GM19351 (cell line): ENCODE measurements around the gene CEP85.
A peak's percentile ranks its signal among the peaks of the same experiment; 100 is the strongest.

Source experiments
- ATAC-seq: cut with Tn5 transposase; IDR thresholded peaks from one replicate; pipeline ENCODE4 v1.9.1; 2021; ENCODE audit warnings: mild to moderate bottlenecking, moderate library complexity; ENCODE audit not compliant: unreplicated experiment

Gene CEP85, protein sequence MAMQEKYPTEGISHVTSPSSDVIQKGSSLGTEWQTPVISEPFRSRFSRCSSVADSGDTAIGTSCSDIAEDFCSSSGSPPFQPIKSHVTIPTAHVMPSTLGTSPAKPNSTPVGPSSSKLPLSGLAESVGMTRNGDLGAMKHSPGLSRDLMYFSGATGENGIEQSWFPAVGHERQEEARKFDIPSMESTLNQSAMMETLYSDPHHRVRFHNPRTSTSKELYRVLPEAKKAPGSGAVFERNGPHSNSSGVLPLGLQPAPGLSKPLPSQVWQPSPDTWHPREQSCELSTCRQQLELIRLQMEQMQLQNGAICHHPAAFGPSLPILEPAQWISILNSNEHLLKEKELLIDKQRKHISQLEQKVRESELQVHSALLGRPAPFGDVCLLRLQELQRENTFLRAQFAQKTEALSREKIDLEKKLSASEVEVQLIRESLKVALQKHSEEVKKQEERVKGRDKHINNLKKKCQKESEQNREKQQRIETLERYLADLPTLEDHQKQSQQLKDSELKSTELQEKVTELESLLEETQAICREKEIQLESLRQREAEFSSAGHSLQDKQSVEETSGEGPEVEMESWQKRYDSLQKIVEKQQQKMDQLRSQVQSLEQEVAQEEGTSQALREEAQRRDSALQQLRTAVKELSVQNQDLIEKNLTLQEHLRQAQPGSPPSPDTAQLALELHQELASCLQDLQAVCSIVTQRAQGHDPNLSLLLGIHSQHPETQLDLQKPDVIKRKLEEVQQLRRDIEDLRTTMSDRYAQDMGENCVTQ

DNA sequence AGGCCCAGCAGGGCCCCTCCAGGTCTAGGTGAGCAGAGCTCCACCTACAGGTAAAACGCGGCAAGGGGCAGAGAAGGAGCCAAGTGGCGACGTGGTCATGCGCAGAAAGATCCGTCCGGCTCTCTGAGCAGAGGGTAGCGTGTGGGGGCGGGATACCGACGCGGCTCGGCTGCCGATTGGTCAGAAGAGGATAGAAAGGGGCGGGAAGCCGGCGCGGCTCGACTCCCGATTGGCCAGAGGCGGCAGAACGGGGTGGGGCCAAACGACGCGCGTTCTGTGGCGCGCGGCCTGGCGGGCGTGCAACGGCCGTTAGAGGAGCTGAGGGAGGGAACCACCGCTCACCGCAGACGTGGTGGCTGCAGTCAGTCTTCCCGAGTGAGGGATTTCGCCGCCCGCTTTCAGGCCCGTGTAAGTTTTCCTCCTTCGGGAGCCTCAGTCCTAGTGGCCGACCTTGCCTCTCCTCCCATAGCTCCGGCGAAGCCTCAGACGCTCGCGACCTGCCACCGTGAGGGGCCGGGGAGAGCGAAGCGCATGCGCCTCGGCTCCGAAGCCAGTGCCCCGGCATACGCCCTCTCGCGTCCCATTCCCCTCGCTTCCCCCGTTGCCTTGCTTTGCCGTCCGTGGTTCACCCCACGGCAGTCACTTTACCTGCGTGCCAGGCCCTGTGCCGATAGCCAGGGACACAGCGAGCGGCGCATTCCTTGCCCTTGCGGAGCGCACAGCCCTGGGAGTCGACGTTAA is at the start of gene CEP85:
CEP85 (plus strand) TSS at position 298 of the 741 bp plus-strand sequence. CDS start 5,584 bp downstream, outside the sequence.
- ATAC-seq = peak; percentile 85

- ATAC-seq = no peak
Measured at GRCh38 chr1:26184883-26185282, 49.1 kb upstream of the CEP85 start.

GRCh38 chr1:26187882-26188281 is 46.1 kb upstream of the CEP85 start:
- no peak for ATAC-seq

DNA sequence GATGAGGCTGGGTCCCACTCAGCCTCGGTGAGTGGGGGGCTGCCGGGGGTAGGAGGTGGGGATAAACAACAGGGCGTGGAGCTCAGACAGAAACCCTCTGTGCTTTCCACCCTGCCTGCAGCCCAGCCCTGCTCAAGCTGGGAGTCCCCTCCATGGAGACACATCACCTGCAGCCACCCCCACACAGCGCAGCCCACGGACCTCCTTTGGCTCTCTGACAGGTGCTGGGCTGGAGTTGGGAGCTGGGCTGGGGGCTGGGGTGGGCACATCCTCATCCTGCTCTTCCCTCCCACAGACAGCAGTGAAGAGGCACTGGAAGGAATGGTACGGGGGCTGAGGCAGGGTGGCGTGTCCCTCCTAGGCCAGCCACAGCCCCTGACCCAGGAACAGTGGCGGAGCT is 45.5 kb upstream of the CEP85 start:
- no peak for ATAC-seq

DNA sequence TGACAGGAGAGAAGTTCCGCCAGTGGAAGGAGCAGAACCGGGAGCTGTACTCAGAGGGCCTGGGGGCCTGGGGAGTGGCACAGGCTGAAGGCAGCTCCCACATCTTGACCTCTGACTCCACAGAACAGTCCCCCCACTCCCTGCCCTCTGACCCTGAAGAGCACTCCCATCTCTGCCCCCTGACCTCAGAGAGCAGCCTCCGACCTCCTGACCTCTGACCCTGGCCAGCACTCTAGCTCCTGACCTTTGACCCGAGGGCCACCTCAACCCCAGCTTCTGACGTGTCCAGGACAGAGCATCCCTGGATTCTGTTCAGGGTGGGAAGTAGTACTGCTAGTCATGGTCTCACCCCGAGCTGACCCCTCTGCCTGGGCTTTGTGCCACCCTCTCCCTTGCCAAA is 44.7 kb upstream of the CEP85 start:
- no peak for ATAC-seq

DNA sequence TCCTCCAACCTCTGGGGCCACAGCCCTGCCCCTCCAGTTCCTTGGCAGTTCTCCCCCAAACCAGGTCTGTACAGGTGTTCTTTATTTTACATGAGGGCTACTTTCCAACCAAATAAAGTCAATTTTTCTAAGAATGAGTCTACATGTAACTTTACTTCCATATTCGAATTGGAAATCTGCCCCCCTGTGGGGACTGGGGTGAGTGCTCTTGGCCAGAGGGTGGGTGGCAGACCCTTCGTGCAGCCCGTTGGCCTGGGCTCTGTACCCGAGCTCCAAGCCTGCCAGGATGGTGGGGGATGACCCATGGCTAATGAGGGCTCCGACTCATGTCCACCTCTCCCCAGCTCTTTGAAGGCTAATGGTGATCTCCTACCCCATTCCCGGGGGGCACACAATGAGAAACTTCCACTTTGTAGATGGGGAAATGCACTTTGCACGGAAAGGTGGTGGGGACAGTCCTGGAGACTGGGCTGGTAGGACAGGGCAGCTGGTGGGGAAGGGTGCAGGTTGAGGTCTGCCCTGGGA is 44.2 kb upstream of the CEP85 start:
- no peak for ATAC-seq

DNA sequence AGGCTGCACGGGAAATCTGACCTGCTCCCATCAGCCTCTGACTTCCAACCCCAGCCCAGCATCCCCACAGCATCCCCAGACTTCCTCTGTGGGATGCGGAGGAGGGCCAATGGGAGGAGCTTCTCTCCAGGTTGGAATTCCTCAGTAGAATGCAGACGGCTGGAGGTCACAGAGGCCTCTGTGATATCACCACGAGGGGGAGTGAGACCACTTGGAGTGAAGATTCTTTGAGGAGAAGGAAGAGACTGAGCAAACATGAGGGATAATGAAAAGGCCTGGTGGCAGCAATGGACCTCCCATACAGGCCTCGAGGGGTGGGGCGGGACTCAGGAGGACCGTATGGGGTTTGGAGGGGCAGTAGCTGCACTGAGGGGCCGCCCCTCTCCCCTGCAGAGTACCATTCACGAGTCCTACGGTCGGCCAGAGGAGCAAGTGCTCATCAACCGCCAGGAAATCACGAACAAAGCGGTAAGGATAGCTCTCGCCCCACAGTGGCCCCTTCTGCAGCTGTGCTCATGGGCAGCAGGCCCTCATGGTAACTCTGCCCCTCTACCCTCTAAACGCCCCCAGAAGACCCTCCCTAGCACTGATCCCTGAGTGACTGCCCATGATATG is 43.5 kb upstream of the CEP85 start, which contains the start of gene CATSPER4:
CATSPER4 (plus strand) TSS at position 230 of the 615 bp plus-strand sequence; CDS start at position 256, 26 bp downstream.
- ATAC-seq = no peak

DNA sequence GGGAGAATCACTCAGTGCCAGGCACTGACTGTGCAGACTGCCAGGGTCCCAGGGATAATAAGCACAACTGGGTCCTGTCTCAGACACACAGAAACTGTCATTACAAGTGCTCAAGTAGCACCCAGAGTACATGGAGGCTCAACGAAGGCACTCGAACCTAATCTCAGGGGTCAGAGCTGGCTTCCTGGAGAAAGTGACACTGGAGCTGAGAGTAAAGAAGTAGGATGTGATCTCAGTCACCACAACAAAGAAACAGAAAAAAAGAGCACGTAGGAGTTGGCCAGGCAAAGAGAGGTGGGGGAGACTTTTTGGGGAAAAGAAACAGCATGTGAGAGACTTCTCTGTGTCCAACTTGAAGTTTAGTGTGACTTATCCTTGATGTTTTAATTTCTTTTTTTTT is 42.3 kb upstream of the CEP85 start:
- no peak for ATAC-seq

GRCh38 chr1:26195805-26196204 is 38.2 kb upstream of the CEP85 start:
- ATAC-seq = no peak

DNA sequence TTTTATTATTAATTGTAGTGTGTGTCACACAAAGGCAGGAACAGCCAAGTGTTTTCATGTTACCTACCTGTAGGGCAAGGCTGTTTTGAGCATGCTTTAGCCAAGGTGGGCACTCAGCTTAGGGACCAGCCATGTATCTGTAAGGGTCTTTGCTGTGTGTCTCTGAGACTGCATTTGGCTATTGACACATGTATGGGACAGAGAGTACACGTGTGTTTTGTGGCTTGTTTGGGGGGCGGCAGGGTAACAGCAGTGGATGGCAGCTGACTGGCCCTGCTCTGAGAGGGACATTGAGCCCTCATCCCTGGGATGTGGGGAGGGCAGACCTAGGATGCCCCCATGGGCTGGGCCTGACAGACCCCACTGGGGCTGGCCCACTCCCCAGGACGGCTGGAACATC is 36.7 kb upstream of the CEP85 start:
- ATAC-seq = no peak

GRCh38 chr1:26197813-26198212 is 36.2 kb upstream of the CEP85 start:
- no peak for ATAC-seq

- no peak for ATAC-seq
Measured at GRCh38 chr1:26200413-26200812, 33.6 kb upstream of the CEP85 start.

DNA sequence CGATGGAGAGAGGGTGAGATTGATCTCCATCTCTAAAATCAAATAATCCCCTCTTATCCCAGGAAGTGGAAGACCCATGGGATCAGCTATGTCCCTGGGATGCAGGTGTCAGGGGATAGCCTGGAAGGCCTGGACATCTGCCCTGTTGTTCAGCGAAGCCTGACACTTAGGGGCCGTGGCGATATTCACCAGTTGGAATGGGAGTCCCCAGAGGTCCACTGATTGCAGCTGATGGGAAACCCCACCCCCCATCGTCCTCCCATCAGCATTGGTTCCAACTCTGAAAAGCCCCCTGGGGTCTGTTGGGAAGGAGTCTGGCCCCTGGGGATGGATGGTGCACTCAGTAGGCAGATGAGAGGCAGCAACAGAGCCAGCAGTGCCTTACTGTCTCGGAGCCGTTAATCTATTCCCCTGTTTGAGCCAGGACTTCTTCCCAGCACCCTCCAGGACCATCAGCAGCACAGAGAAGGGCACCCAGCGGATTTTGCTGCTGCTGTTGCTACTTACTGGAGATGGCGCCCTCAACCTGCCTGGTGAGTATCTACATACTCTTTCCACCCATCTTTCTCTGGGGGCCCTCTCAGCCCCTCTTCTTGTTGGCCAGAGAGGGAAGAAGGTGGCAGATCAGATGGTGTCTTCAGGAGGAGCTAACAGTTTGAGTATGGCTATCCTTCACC is 30.2 kb upstream of the CEP85 start:
- no peak for ATAC-seq

DNA sequence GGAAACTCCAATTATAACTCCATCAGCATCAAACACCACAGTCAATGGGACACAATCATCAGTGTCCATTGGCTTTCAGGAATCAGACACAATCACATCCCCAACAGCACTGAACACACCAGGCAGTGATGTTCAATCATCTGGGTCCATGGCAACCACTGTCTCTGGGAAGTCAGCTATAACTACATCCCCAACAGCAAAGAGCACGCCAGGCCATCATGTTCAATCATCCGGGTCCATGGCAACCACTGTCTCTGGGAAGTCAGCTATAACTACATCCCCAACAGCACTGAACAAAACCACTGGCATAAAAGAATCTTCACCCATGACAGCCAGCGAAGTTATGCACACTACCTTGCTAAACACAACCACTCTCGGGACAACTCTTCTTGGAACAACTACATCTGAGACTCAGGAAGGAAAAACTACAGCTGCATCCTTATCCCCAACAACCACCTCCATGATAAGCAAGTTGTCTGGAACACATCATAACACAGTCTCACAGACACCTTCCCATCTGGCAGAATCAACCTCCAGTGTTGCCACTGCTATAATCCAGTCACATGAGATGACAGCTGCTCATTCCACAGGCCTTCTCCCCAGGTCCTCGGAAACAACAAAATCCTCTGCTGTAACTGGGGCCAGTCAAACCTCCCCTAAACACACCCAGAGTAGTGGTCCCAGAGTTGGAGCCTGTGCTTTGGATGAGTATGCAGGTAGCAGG is 23.7 kb upstream of the CEP85 start:
- ATAC-seq = no peak

DNA sequence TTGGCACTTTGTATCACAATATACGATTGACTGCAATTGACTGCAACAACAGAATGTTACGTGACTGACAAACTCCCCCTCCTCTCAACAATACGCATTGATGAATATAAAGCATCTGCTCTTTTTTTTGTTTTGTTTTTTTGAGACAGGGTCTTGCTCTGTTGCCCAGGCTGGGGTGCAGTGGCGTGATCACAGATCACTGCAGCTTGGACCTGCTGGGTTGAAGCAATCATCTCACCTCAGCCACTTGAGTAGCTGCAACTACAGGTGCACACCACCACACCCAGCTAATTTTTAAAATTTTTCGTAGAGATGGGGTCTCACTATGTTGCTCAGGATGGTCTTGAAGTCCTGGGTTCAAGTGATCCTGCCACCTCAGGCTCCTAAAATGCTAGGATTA is 21.3 kb upstream of the CEP85 start:
- ATAC-seq = no peak

DNA sequence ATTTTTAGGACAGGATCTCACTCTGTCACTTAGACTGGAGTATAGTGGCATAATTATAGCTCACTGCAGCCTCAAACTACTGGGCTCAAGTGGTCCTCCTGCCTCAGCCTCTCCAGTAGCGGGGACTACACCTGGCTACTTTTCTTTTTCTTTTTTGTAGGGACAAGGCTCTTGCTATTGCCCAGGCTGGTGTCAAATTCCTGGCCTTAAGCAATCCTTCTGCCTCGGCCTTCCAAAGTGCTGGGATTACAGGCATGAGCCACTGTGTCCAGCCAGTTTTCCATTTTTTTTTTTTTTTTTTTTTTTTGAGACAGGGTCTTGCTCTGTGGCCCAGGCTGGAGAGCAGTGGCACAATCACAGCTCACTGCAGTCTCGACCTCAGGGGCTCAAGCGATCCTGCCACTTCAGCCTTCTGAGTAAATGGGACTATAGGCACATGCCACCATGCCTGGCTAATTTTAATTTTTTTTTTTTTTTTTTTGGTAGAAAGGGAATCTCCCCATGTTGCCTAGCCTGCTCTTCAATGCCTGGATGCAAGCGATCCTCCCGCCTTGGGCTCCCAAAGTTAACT is 20.6 kb upstream of the CEP85 start:
- no peak for ATAC-seq

GRCh38 chr1:26215246-26215645 is 18.8 kb upstream of the CEP85 start:
- ATAC-seq = no peak

GRCh38 chr1:26218906-26219494 is 15.0 kb upstream of the CEP85 start:
- no peak for ATAC-seq
